ENCODE measurements around the gene OR4D9. TPM values are rescaled to one million over a fixed set of nuclear protein-coding genes. Genes with fewer than 3 reads are reported as not detected.
A peak's percentile ranks its signal among the peaks of the same experiment; 100 is the strongest.

Gene OR4D9
- not detected in 2 replicates for total RNA-seq
- polyA plus RNA-seq: not detected in 2 replicates
- not detected in 2 replicates for polyA plus RNA-seq (2011; cell fraction: cytosol; rRNA removed)
- not detected in 2 replicates for polyA plus RNA-seq (2011; cell fraction: nucleus; rRNA removed)
- not detected in 2 replicates for polyA plus RNA-seq (2012)
- not detected in 2 replicates for polyA minus RNA-seq
- not detected for polyA minus RNA-seq (2011; cell fraction: cytosol; rRNA and poly(A)+ RNA removed)
- not detected in 2 replicates for polyA minus RNA-seq (2011; cell fraction: nucleus; rRNA and poly(A)+ RNA removed)
- Bru-seq, nascent RNA: percentile 12 among the genes with signal in this experiment
- BruChase-seq, experiment 1, labeled RNA remaining after a 6-hour chase: not detected
- not detected for BruChase-seq, experiment 2, labeled RNA remaining after a 2-hour chase
- long read RNA-seq: 0 reads

- Histone ChIP-seq H3K9me3 (replicated peaks; ENCODE audit: control insufficient read depth, insufficient read depth, low read length) (no peaks in the 10 kb centered on the region), H3K79me2 (ENCODE audit: control insufficient read depth, insufficient read depth, low read length) (no peaks in the 10 kb centered on the region), H3K4me3 (replicated peaks in 1 of 3; ENCODE audit: insufficient read depth in 1 of 3, low read depth in 1 of 3, low read length in 3 of 3) (peak within 1 kb of the TSS in 1 of 3 experiments; percentile 30), H3K4me2 (ENCODE audit: insufficient read depth, low read length) (peak within 1 kb of the TSS; percentile 85), H2AFZ (ENCODE audit: low read depth, low read length) (peak within 1 kb of the TSS; percentile 88), H3K27me3 (ENCODE audit: control insufficient read depth in 2 of 2, insufficient read depth in 2 of 2, low read length in 2 of 2) (no peaks in the 10 kb centered on the region), H3K36me3 (ENCODE audit: control insufficient read depth in 2 of 2, extremely low read depth in 1 of 2, insufficient read depth in 2 of 2, low read length in 2 of 2) (no peaks in the 10 kb centered on the region), H3K27ac (ENCODE audit: insufficient read depth, low read depth, low read length) (peak within 1 kb of the TSS; percentile 50), H4K20me1 (replicated peaks; ENCODE audit: control insufficient read depth, extremely low read depth, insufficient read depth, low read length) (no peaks in the 10 kb centered on the region), H3K9ac (replicated peaks; ENCODE audit: extremely low read depth, insufficient read depth, low read length) (no peak within 1 kb of the TSS), H3K4me1 (ENCODE audit: control insufficient read depth, extremely low read depth, insufficient read depth, low read length) (peaks cover 17% of the 10 kb centered on the region), H3K9me1 (replicated peaks; ENCODE audit: control insufficient read depth, extremely low read depth, insufficient read depth, low read length) (no peaks in the 10 kb centered on the region)
- peak; percentile 83 for FAIRE-seq
- intact Hi-C loops (cut with micrococcal nuclease) (loop anchor here (1.0 to 5.0 kb wide), 2 partner anchors 39 to 79 kb away; no protein-coding TSS in a partner anchor), dilution Hi-C loops (cut with MboI; ENCODE audit: extremely low pct_ligation_motif_present, low sequenced_read_pairs) (no loop called here)
- TF ChIP-seq CTCF (IDR thresholded peaks at IDR 0.05; ENCODE audit: extremely low read depth in 1 of 2, insufficient read depth in 1 of 2, low read depth in 1 of 2, low read length in 2 of 2) (no peak), POLR2AphosphoS5 (IDR thresholded peaks at IDR 0.05; ENCODE audit: insufficient read depth, low read depth, low read length) (peak; percentile 47), FOS (IDR thresholded peaks at IDR 0.05; ENCODE audit: borderline replicate concordance, insufficient read depth, low read length) (peak; percentile 59), GATA2 (IDR thresholded peaks at IDR 0.05; ENCODE audit: insufficient read depth, insufficient read length, low read depth, low read length) (peak; percentile 8), JUN (IDR thresholded peaks at IDR 0.05; ENCODE audit: borderline replicate concordance, insufficient read depth, insufficient read length, low read depth) (no peak), POLR2A (IDR thresholded peaks at IDR 0.05; ENCODE audit: low read depth, low read length) (no peak), MAX (IDR thresholded peaks at IDR 0.05; ENCODE audit: insufficient read depth, insufficient read length) (no peak), MYC (IDR thresholded peaks at IDR 0.05; ENCODE audit: low read depth, low read length) (no peak), EZH2 (IDR thresholded peaks at IDR 0.05; ENCODE audit: borderline replicate concordance, low read depth, low read length, severe bottlenecking) (no peak)
- no TSS peak for BruUV-seq (replicated peaks)
- POLR2A ChIA-PET: interaction anchor here (0.7 kb wide), 1 partner anchor 19 kb away, joined by 3 read pairs; no protein-coding TSS in a partner anchor
- CTCF ChIA-PET: interaction anchor here (0.9 to 2.1 kb wide), 5 partner anchors 8 to 340 kb away, joined by 3 to 14 read pairs (median 4); no protein-coding TSS in a partner anchor
- DNase-seq (ENCODE audit: low read depth, low spot score): peak; percentile 83
These were observed at the start of gene OR4D9 for GRCh38 chr11:59510941-59511589. Gene OR4D9 (plus strand): TSS chr11:59511539. CDS start chr11:59514913, 3,374 bp downstream.

Data from endothelial cell of umbilical vein (primary cell).